Measurements from ENCODE around the gene CDK19.

GRCh38 chr6:110731196-110731595 is 84.1 kb downstream of the CDK19 start:
- TF ChIP-seq CTCF (IDR thresholded peaks at IDR 0.05; ENCODE audit: low read length) (no peak), EZH2 (IDR thresholded peaks at IDR 0.05; ENCODE audit: borderline replicate concordance, low read length) (no peak)

All from OCI-LY1 (cell line).